Activated CD4-positive, alpha-beta T cell treated with anti-CD3 and anti-CD28 coated beads for 36 hours (primary cell): Measurements from ENCODE around the gene NCOR1. TPM values are rescaled to one million over a fixed set of nuclear protein-coding genes. Genes with fewer than 3 reads are reported as not detected.
"Not testable (repeated sequence)": the region's sequence is repeated elsewhere in the genome, so short reads cannot be mapped to it uniquely, and the experiment has no call there.

Experiments used
- ATAC-seq: fragments of 200-7000 bp; cut with Tn5 transposase; one replicate; pipeline ENCODE4 v1.10.0; 2021; ENCODE audit warnings: mild to moderate bottlenecking, moderate library complexity
- CTCF ChIA-PET: fragments of 350-600 bp; sonication (Branson Sonifier 250); formaldehyde crosslinking; loops from one replicate; lab custom pipeline; 2021; ENCODE audit warnings: antibody characterized with exemption; lab: Charles Lee
- POLR2A ChIA-PET: fragments of 350-600 bp; sonication (Branson Sonifier 250); formaldehyde crosslinking; loops from one replicate; lab custom pipeline; 2021; ENCODE audit warnings: antibody characterized with exemption, inconsistent platforms; lab: Charles Lee
- DNase-seq: peaks from one replicate; pipeline ENCODE4 v3.0.0-alpha.2; 2020
- H3K27ac Mint-ChIP-seq: one replicate; pipeline ENCODE4 v1.8.0; 2021; ENCODE audit warnings: mixed read lengths
- H3K27me3 Mint-ChIP-seq: one replicate; pipeline ENCODE4 v1.8.0; 2021; ENCODE audit warnings: mixed read lengths
- H3K36me3 Mint-ChIP-seq: one replicate; pipeline ENCODE4 v1.8.0; 2021; ENCODE audit warnings: low read depth, mixed read lengths
- H3K4me1 Mint-ChIP-seq: one replicate; pipeline ENCODE4 v1.8.0; 2021; ENCODE audit warnings: mixed read lengths
- H3K4me3 Mint-ChIP-seq: one replicate; pipeline ENCODE4 v1.8.0; 2021; ENCODE audit warnings: mild to moderate bottlenecking, moderate library complexity, mixed read lengths
- H3K9me3 Mint-ChIP-seq: one replicate; pipeline ENCODE4 v1.8.0; 2021; ENCODE audit warnings: low read depth, mixed read lengths
- intact Hi-C, 2 experiments: fragments of 100-400 bp; cut with DNase I in 1 of 2; cut with micrococcal nuclease in 1 of 2; formaldehyde crosslinking; loops; one replicate each; pipeline versions ENCODE4 v1.14.2 to v1.15.1; 2022 to 2024; cut with DNase I, micrococcal nuclease
- total RNA-seq, 2 experiments: library from RNA; stranded (reverse); gene quantifications; one replicate each; pipeline ENCODE4 v1.2.3, GENCODE V29; 2021

The NCOR1 gene
- total RNA-seq, 2 experiments from 2014 or later = 110 to 155 TPM

- DNase-seq (no peak), ATAC-seq (no peak)
- no peaks in the 10 kb centered on the region for H3K27me3 Mint-ChIP-seq
- peaks cover 48% of the 10 kb centered on the region for H3K36me3 Mint-ChIP-seq
- ChIA-PET CTCF (no interaction called here), POLR2A (no interaction called here)
- no peaks in the 10 kb centered on the region for H3K4me1 Mint-ChIP-seq
- intact Hi-C loops = no loop called here
- H3K27ac Mint-ChIP-seq = no peak overlapping the region
- peaks cover 7% of the 10 kb centered on the region for H3K9me3 Mint-ChIP-seq
- H3K4me3 Mint-ChIP-seq = no peak overlapping the region
These were observed 65.0 kb downstream of the NCOR1 start for GRCh38 chr17:16150251-16150856.

- CTCF ChIA-PET = no interaction called here
- H3K9me3 Mint-ChIP-seq = peaks cover 7% of the 10 kb centered on the region
- no peak overlapping the region for H3K27ac Mint-ChIP-seq
- intact Hi-C loops = no loop called here
- DNase-seq (no peak), ATAC-seq (no peak)
- H3K36me3 Mint-ChIP-seq = peaks cover 46% of the 10 kb centered on the region
- no peaks in the 10 kb centered on the region for H3K4me1 Mint-ChIP-seq
- POLR2A ChIA-PET = no interaction called here
- no peaks in the 10 kb centered on the region for H3K27me3 Mint-ChIP-seq
- no peak overlapping the region for H3K4me3 Mint-ChIP-seq
These were observed 66.7 kb downstream of the NCOR1 start for GRCh38 chr17:16148596-16148995.

- CTCF ChIA-PET, H3K4me1 Mint-ChIP-seq: not testable (repeated sequence)
These were observed 69.9 kb downstream of the NCOR1 start for GRCh38 chr17:16145319-16145890.

GRCh38 chr17:16141685-16142084 is 73.6 kb downstream of the NCOR1 start:
- no peak for ATAC-seq
- H3K4me1 Mint-ChIP-seq = no peaks in the 10 kb centered on the region
- H3K4me3 Mint-ChIP-seq = no peak overlapping the region
- no peak overlapping the region for H3K27ac Mint-ChIP-seq
- DNase-seq = no peak
- POLR2A ChIA-PET = no interaction called here
- H3K9me3 Mint-ChIP-seq = no peaks in the 10 kb centered on the region
- intact Hi-C loops = no loop called here
- CTCF ChIA-PET = no interaction called here
- peaks cover 25% of the 10 kb centered on the region for H3K36me3 Mint-ChIP-seq
- no peaks in the 10 kb centered on the region for H3K27me3 Mint-ChIP-seq

More at GRCh38 chr17:16145319-16145890, 69.9 kb downstream of the NCOR1 start:
- H3K9me3 Mint-ChIP-seq, H3K27me3 Mint-ChIP-seq, ATAC-seq, POLR2A ChIA-PET, intact Hi-C loops, H3K27ac Mint-ChIP-seq, H3K4me3 Mint-ChIP-seq, DNase-seq: not testable (repeated sequence)
- H3K36me3 Mint-ChIP-seq = peaks cover 35% of the 10 kb centered on the region

GRCh38 chr17:16140854-16141253 is 74.5 kb downstream of the NCOR1 start:
- no peaks in the 10 kb centered on the region for H3K4me1 Mint-ChIP-seq
- intact Hi-C loops = no loop called here
- no peaks in the 10 kb centered on the region for H3K27me3 Mint-ChIP-seq
- ChIA-PET POLR2A (no interaction called here), CTCF (interaction anchor here (0.8 kb wide), 1 partner anchor 17 kb away, joined by 3 read pairs; no protein-coding TSS in a partner anchor)
- peaks cover 20% of the 10 kb centered on the region for H3K36me3 Mint-ChIP-seq
- no peak overlapping the region for H3K27ac Mint-ChIP-seq
- ATAC-seq (no peak), DNase-seq (no peak)
- H3K9me3 Mint-ChIP-seq = no peaks in the 10 kb centered on the region
- H3K4me3 Mint-ChIP-seq = no peak overlapping the region

- H3K4me3 Mint-ChIP-seq = no peak overlapping the region
- ChIA-PET POLR2A (no interaction called here), CTCF (no interaction called here)
- no peaks in the 10 kb centered on the region for H3K4me1 Mint-ChIP-seq
- H3K9me3 Mint-ChIP-seq = no peaks in the 10 kb centered on the region
- H3K27me3 Mint-ChIP-seq = no peaks in the 10 kb centered on the region
- peaks cover 25% of the 10 kb centered on the region for H3K36me3 Mint-ChIP-seq
- intact Hi-C loops = no loop called here
- DNase-seq = no peak
- H3K27ac Mint-ChIP-seq = no peak overlapping the region
- no peak for ATAC-seq
These were observed 79.9 kb downstream of the NCOR1 start for GRCh38 chr17:16135461-16135860.

GRCh38 chr17:16131593-16131992 is 83.7 kb downstream of the NCOR1 start:
- Mint-ChIP-seq H3K4me3 (no peak overlapping the region), H3K4me1 (no peaks in the 10 kb centered on the region), H3K9me3 (no peaks in the 10 kb centered on the region), H3K27ac (no peak overlapping the region), H3K36me3 (peaks cover 33% of the 10 kb centered on the region), H3K27me3 (no peaks in the 10 kb centered on the region)
- no peak for ATAC-seq
- intact Hi-C loops = no loop called here
- DNase-seq = no peak
- POLR2A ChIA-PET = no interaction called here
- CTCF ChIA-PET = no interaction called here

- peaks cover 29% of the 10 kb centered on the region for H3K36me3 Mint-ChIP-seq
- CTCF ChIA-PET = no interaction called here
- POLR2A ChIA-PET = no interaction called here
- intact Hi-C loops = no loop called here
- no peaks in the 10 kb centered on the region for H3K4me1 Mint-ChIP-seq
- no peak overlapping the region for H3K27ac Mint-ChIP-seq
- no peaks in the 10 kb centered on the region for H3K9me3 Mint-ChIP-seq
- ATAC-seq (no peak), DNase-seq (no peak)
- H3K4me3 Mint-ChIP-seq = no peak overlapping the region
- no peaks in the 10 kb centered on the region for H3K27me3 Mint-ChIP-seq
These were observed 85.7 kb downstream of the NCOR1 start for GRCh38 chr17:16129441-16130205.

- intact Hi-C loops = no loop called here
- CTCF ChIA-PET = interaction anchor here (0.7 to 1.1 kb wide), 2 partner anchors 17 to 173 kb away, joined by 3 read pairs; no protein-coding TSS in a partner anchor
These were observed 91.8 kb downstream of the NCOR1 start for GRCh38 chr17:16123531-16123930.

GRCh38 chr17:16122697-16123434 is 92.5 kb downstream of the NCOR1 start:
- H3K4me3 Mint-ChIP-seq = no peak overlapping the region
- no peak for ATAC-seq
- H3K9me3 Mint-ChIP-seq = no peaks in the 10 kb centered on the region
- CTCF ChIA-PET = interaction anchor here (1.1 kb wide), 1 partner anchor 173 kb away, joined by 3 read pairs; no protein-coding TSS in a partner anchor
- no peaks in the 10 kb centered on the region for H3K4me1 Mint-ChIP-seq
- intact Hi-C loops = no loop called here
- H3K36me3 Mint-ChIP-seq = peaks cover 42% of the 10 kb centered on the region
- no peak for DNase-seq
- peak overlapping the region; percentile 12 for H3K27ac Mint-ChIP-seq
- POLR2A ChIA-PET = interaction anchor here (0.6 kb wide), 1 partner anchor 142 kb away, joined by 3 read pairs; no protein-coding TSS in a partner anchor
- H3K27me3 Mint-ChIP-seq = no peaks in the 10 kb centered on the region

More at GRCh38 chr17:16123531-16123930, 91.8 kb downstream of the NCOR1 start:
- no peaks in the 10 kb centered on the region for H3K27me3 Mint-ChIP-seq
- H3K27ac Mint-ChIP-seq = peak overlapping the region; percentile 12
- peaks cover 42% of the 10 kb centered on the region for H3K36me3 Mint-ChIP-seq
- H3K9me3 Mint-ChIP-seq = no peaks in the 10 kb centered on the region
- H3K4me3 Mint-ChIP-seq = no peak overlapping the region
- POLR2A ChIA-PET = no interaction called here
- no peaks in the 10 kb centered on the region for H3K4me1 Mint-ChIP-seq
- DNase-seq (no peak), ATAC-seq (no peak)

GRCh38 chr17:16121915-16122314 is 93.4 kb downstream of the NCOR1 start:
- ChIA-PET POLR2A (no interaction called here), CTCF (no interaction called here)
- no peak for ATAC-seq
- no peaks in the 10 kb centered on the region for H3K4me1 Mint-ChIP-seq
- intact Hi-C loops = no loop called here
- no peak overlapping the region for H3K27ac Mint-ChIP-seq
- no peak for DNase-seq
- no peaks in the 10 kb centered on the region for H3K9me3 Mint-ChIP-seq
- no peak overlapping the region for H3K4me3 Mint-ChIP-seq
- peaks cover 51% of the 10 kb centered on the region for H3K36me3 Mint-ChIP-seq
- H3K27me3 Mint-ChIP-seq = no peaks in the 10 kb centered on the region
